HL-60 (cell line): ENCODE results near the gene TBX15.

ENCODE experiments used
- DNase-seq, 2 experiments: peaks; one replicate each; pipeline ENCODE4 v3.0.0-alpha.2; 2010 to 2020; ENCODE audit warnings: low read depth in 1 of 2, low spot score in 1 of 2
- H3K27ac ChIP-seq: fragments of 250-450 bp; sonication (Bioruptor Pico); replicated peaks from 2 replicates; pipeline ENCODE4 v1.5.1; 2020; ENCODE audit warnings: mild to moderate bottlenecking, moderate library complexity
- H3K27me3 ChIP-seq: fragments of 250-450 bp; sonication (Bioruptor Pico); 2 replicates; pipeline ENCODE4 v1.5.1; 2021; ENCODE audit warnings: mild to moderate bottlenecking, moderate library complexity; ENCODE audit not compliant: insufficient read depth, poor library complexity, severe bottlenecking
- H3K4me3 ChIP-seq: replicated peaks from 2 replicates; pipeline ENCODE4 v1.5.1; 2011; ENCODE audit warnings: mild to moderate bottlenecking, control low read depth, low read length; ENCODE audit not compliant: insufficient read depth
- GABPA ChIP-seq: IDR thresholded peaks from 2 replicates; pipeline ENCODE4 v1.6.1; 2012; ENCODE audit warnings: low read depth
- POLR2AphosphoS5 ChIP-seq: IDR thresholded peaks from 2 replicates; pipeline ENCODE4 v1.6.1; 2012; ENCODE audit warnings: low read depth
- SPI1 ChIP-seq: IDR thresholded peaks from 2 replicates; pipeline ENCODE4 v1.6.1; 2012; ENCODE audit warnings: low read depth, mild to moderate bottlenecking, borderline replicate concordance
- TF ChIP-seq, protein P1 (sequence below): IDR thresholded peaks from one replicate; pipeline ENCODE4 v1.5.1; 2011; ENCODE audit warnings: low read length, control low read depth, inconsistent platforms; ENCODE audit not compliant: insufficient read depth
- TF ChIP-seq, protein P2 (sequence below): IDR thresholded peaks from 2 replicates; pipeline ENCODE4 v1.6.1; 2012; ENCODE audit warnings: low read depth; ENCODE audit not compliant: insufficient replicate concordance

TBX15 gene

DNA sequence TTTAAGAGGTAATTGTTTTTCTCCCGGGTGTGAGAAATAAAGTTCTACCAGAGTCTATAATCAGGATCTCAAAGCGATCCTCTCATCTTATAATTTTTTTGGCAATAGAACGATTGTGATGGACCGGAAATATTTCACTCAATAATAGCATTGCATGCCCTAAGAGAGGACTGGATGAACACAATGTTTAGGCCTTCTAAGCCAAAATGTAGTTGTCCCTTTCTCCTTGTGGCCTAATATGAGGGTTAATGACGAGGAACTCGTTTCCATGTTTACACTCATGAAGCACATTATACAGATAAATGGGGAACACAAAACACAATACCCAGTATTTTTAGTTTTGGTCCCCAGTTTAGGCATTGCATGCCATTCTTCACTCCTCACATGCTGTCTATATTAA is 5.9 kb downstream of the TBX15 start:
- Histone ChIP-seq H3K4me3 (no peak overlapping the region), H3K27ac (no peak overlapping the region), H3K27me3 (peaks cover 81% of the 10 kb centered on the region)
- no peak for TF ChIP-seq GABPA
- no peak for TF ChIP-seq SPI1
- TF ChIP-seq, protein P1, sequence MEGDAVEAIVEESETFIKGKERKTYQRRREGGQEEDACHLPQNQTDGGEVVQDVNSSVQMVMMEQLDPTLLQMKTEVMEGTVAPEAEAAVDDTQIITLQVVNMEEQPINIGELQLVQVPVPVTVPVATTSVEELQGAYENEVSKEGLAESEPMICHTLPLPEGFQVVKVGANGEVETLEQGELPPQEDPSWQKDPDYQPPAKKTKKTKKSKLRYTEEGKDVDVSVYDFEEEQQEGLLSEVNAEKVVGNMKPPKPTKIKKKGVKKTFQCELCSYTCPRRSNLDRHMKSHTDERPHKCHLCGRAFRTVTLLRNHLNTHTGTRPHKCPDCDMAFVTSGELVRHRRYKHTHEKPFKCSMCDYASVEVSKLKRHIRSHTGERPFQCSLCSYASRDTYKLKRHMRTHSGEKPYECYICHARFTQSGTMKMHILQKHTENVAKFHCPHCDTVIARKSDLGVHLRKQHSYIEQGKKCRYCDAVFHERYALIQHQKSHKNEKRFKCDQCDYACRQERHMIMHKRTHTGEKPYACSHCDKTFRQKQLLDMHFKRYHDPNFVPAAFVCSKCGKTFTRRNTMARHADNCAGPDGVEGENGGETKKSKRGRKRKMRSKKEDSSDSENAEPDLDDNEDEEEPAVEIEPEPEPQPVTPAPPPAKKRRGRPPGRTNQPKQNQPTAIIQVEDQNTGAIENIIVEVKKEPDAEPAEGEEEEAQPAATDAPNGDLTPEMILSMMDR: no peak
- no peak for TF ChIP-seq POLR2AphosphoS5
- TF ChIP-seq, protein P2, sequence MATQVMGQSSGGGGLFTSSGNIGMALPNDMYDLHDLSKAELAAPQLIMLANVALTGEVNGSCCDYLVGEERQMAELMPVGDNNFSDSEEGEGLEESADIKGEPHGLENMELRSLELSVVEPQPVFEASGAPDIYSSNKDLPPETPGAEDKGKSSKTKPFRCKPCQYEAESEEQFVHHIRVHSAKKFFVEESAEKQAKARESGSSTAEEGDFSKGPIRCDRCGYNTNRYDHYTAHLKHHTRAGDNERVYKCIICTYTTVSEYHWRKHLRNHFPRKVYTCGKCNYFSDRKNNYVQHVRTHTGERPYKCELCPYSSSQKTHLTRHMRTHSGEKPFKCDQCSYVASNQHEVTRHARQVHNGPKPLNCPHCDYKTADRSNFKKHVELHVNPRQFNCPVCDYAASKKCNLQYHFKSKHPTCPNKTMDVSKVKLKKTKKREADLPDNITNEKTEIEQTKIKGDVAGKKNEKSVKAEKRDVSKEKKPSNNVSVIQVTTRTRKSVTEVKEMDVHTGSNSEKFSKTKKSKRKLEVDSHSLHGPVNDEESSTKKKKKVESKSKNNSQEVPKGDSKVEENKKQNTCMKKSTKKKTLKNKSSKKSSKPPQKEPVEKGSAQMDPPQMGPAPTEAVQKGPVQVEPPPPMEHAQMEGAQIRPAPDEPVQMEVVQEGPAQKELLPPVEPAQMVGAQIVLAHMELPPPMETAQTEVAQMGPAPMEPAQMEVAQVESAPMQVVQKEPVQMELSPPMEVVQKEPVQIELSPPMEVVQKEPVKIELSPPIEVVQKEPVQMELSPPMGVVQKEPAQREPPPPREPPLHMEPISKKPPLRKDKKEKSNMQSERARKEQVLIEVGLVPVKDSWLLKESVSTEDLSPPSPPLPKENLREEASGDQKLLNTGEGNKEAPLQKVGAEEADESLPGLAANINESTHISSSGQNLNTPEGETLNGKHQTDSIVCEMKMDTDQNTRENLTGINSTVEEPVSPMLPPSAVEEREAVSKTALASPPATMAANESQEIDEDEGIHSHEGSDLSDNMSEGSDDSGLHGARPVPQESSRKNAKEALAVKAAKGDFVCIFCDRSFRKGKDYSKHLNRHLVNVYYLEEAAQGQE: no peak
- DNase-seq: no peak

DNA sequence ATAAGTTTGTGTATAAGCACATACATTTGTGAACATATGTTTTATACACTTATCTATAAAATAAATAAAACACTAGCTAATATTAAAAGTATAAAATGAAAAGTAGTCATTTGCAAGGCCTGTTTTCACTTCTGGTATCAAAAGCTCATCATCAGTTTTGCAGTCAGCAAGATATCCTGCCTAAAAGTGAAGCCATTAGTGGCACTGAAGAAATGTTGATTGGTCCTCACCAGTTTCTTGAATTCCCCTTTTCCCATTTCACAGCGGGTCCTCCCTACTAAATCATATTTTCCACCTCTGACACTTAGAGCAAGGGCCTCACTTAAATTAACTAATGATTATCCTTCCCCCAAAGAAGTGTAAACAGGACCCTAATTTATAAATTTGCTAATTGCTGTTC is 6.7 kb downstream of the TBX15 start:
- Histone ChIP-seq H3K4me3 (no peak overlapping the region), H3K27me3 (peaks cover 79% of the 10 kb centered on the region), H3K27ac (no peak overlapping the region)
- TF ChIP-seq, protein P2: no peak
- TF ChIP-seq, protein P1: no peak
- TF ChIP-seq SPI1 (no peak), GABPA (no peak), POLR2AphosphoS5 (no peak)
- no peak for DNase-seq

DNA sequence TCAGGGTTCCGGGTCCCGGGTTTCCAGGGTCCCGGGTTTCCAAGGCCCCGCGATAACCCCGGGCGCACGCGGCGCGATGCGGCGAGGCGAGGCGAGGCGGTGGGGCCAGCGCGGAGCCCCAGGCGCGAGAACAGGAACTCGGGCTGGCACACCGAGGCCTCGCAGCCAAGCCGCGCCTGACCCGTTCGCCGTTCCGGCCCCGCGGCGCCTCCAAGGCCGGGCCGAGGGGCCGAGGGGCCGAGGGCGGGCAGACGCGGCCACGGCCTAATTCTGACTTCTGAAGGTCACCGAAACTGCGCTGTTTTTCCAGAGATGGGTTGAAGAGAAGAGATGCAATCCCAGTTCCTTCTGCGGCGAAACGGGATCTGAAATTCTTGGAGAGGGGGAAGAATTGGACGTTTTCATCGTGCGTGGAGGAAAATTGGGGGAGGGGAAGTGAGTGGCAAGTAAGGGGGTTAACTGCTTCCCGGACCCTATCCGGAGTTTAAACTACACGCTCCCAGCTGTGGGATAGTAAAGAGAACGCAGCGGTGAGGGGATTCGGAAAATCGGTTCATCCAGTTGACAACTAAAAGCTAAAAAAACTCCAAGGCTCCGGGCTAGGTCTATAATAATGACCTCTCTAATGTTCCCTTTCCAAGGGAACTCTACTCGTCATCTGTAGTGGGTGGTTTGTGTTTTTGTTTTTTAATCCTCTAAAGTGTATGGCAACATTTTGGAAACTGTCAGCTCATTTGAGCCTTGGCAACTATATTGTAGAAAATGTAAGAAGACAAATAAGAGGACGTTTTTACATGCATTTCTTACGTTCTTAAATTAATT is 8.2 kb downstream of the TBX15 start:
- no peak overlapping the region for H3K27ac ChIP-seq
- no peak overlapping the region for H3K4me3 ChIP-seq
- no peak for DNase-seq
- peaks cover 72% of the 10 kb centered on the region for H3K27me3 ChIP-seq
- TF ChIP-seq POLR2AphosphoS5 (no peak), SPI1 (no peak), GABPA (no peak)
- TF ChIP-seq, protein P1: no peak
- TF ChIP-seq, protein P2: no peak
